ENCODE measurements around the gene SRPK2. TPM values are rescaled to one million over a fixed set of nuclear protein-coding genes. Genes with fewer than 3 reads are reported as not detected.
"Not testable (repeated sequence)": the region's sequence is repeated elsewhere in the genome, so short reads cannot be mapped to it uniquely, and the experiment has no call there.

SRPK2 gene
- total RNA-seq, 2 donors from 2014 or later, result 26.5 to 31.1 TPM

DNA sequence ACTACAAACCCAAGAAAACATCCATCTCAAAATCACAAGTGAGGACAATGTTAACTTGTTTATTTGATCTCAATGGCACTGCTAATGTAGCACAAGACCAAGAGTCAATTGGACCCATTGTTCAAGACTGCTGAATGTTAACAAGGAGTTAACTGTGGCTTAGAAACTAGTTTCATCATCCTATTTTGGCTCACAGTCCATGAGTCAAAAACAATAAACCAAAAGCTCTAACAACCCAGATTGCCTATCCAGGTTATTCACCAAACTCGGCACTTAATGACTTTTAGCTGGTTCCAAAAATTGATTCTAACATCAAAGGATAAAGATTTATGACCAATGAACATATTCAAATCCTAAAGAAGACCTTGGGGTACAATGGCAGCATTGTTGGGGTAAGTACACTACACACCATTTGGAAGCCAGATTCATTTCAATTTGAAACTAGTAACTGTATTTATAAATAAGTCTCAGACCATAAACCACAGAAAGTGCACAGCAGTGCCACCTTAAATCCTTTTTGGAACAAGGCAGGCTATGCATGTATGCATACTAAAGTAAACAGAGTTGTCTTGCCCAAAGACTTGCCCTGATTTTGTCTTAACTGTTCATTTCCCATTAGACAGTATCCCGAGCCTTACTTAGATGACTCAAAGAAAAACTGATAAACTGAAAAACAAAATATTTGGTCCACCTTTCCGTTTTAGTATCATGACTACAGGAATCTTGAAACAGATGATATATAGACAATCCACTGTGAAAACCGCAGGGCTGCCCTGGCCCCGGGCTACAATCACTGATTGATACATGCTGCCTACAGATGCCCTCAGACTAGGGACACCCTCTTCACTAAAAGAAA, 84.5 kb downstream of the SRPK2 start:
- no peak for DNase-seq (ENCODE audit: low spot score)
- no peak overlapping the region for H3K27ac ChIP-seq
- H3K27me3 ChIP-seq (replicated peaks; ENCODE audit: insufficient read depth), result no peaks in the 10 kb centered on the region
- H3K36me3 ChIP-seq, result no peaks in the 10 kb centered on the region
- TF ChIP-seq, protein P1, sequence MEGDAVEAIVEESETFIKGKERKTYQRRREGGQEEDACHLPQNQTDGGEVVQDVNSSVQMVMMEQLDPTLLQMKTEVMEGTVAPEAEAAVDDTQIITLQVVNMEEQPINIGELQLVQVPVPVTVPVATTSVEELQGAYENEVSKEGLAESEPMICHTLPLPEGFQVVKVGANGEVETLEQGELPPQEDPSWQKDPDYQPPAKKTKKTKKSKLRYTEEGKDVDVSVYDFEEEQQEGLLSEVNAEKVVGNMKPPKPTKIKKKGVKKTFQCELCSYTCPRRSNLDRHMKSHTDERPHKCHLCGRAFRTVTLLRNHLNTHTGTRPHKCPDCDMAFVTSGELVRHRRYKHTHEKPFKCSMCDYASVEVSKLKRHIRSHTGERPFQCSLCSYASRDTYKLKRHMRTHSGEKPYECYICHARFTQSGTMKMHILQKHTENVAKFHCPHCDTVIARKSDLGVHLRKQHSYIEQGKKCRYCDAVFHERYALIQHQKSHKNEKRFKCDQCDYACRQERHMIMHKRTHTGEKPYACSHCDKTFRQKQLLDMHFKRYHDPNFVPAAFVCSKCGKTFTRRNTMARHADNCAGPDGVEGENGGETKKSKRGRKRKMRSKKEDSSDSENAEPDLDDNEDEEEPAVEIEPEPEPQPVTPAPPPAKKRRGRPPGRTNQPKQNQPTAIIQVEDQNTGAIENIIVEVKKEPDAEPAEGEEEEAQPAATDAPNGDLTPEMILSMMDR (IDR thresholded peaks at IDR 0.05), result no peak
- H3K4me1 ChIP-seq (ENCODE audit: control insufficient read depth in 1 of 2, low read depth in 2 of 2), result peaks cover 6 to 8% of the 10 kb centered on the region in 2 donors
- no peaks in the 10 kb centered on the region for H3K9me3 ChIP-seq
- H3K4me3 ChIP-seq, result no peak overlapping the region
- no peak for ATAC-seq (ENCODE audit: insufficient number of reproducible peaks, low FRiP score, low read depth)

DNA sequence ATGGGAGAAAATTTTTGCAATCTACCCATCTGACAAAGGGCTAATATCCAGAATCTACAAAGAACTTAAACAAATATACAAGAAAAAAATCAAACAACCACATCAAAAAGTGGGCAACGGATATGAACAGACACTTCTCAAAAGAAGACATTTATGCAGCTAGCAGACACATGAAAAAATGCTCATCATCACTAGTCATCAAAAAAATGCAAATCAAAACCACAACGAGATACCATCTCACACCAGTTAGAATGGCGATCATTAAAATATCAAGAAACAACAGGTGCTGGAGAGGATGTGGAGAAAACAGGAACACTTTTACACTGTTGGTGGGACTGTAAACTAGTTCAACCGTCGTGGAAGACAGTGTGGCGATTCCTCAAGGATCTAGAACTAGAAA, 88.1 kb downstream of the SRPK2 start:
- H3K27ac ChIP-seq; H3K4me1 ChIP-seq (ENCODE audit: control insufficient read depth in 1 of 2, low read depth in 2 of 2); ATAC-seq (ENCODE audit: insufficient number of reproducible peaks, low FRiP score, low read depth); H3K27me3 ChIP-seq (replicated peaks; ENCODE audit: insufficient read depth); DNase-seq (ENCODE audit: low spot score); H3K36me3 ChIP-seq; H3K9me3 ChIP-seq; H3K4me3 ChIP-seq: not testable (repeated sequence)

DNA sequence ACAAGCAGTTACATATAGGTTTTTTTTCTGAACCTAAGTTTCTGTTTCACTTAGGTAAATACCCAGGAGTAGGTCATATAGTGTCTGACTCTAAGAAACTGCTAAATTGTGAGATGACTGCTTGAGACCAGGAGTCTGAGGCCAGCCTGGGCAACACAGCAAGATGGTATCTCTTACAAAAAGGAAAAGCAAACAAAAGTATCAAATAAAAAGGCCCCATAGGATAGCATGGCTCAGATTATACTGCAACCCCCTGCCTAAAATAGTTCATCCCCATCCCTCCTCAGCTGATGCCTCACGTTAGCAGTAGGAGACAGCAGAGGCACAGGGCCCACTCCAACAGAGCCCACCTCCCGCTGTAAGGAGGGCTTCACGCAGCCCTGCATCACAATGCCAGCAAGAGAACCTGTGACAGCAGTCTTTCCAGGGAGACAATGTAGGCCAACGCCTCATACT, 90.3 kb downstream of the SRPK2 start:
- H3K4me1 ChIP-seq (ENCODE audit: control insufficient read depth in 1 of 2, low read depth in 2 of 2), result no peaks in the 10 kb centered on the region
- no peaks in the 10 kb centered on the region for H3K27me3 ChIP-seq (replicated peaks; ENCODE audit: insufficient read depth)
- H3K27ac ChIP-seq, result no peak overlapping the region
- DNase-seq (ENCODE audit: low spot score), result no peak
- TF ChIP-seq, protein P1 (IDR thresholded peaks at IDR 0.05), result no peak
- H3K4me3 ChIP-seq, result no peak overlapping the region
- ATAC-seq (ENCODE audit: insufficient number of reproducible peaks, low FRiP score, low read depth), result no peak
- no peaks in the 10 kb centered on the region for H3K9me3 ChIP-seq
- H3K36me3 ChIP-seq, result no peaks in the 10 kb centered on the region

DNA sequence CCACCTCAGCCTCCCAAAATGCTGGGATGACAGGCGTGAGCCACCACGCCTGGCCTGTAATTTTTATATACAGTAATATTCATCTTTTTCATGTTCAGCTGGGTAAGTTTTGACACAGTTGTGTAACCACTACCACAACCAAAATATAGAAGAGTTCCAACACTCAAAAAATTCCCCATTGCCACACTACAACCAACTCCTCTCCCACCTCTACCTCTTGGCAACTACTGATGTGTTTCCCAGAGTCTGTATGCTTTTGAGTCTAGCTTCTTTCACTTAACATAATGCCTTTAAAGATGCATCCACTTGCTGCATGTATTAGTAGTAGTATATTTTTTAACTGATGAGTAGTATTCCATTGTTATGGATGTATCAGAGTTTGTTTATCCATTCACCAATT, 90.7 kb downstream of the SRPK2 start:
- DNase-seq (ENCODE audit: low spot score) (no peak), ATAC-seq (ENCODE audit: insufficient number of reproducible peaks, low FRiP score, low read depth) (no peak)

DNA sequence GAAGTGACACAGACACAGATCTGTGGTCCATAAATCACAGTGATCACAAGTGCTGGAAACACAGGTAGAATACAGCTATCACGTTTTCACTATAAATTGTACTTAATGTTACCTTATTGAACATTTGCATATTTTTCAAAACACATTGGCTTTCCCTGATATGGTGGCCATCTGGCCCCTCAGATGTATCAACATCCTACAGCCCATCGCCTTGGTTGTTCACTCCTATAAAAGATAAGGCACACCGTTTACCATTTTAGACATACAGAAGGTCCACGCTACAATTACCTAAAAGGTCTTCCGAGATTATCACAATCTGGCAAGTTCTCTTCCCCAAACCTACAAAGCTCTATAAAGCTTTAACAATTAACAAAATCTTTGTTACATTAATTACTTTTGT, 91.4 kb downstream of the SRPK2 start:
- TF ChIP-seq, protein P1 (IDR thresholded peaks at IDR 0.05), result no peak
- DNase-seq (ENCODE audit: low spot score), result no peak
- Histone ChIP-seq H3K36me3 (no peaks in the 10 kb centered on the region), H3K4me3 (no peak overlapping the region), H3K9me3 (no peaks in the 10 kb centered on the region), H3K27ac (no peak overlapping the region), H3K4me1 (ENCODE audit: control insufficient read depth in 1 of 2, low read depth in 2 of 2) (no peaks in the 10 kb centered on the region), H3K27me3 (replicated peaks; ENCODE audit: insufficient read depth) (no peaks in the 10 kb centered on the region)
- ATAC-seq (ENCODE audit: insufficient number of reproducible peaks, low FRiP score, low read depth), result no peak

More for the DNA sequence above, 90.7 kb downstream of the SRPK2 start:
- no peaks in the 10 kb centered on the region for H3K9me3 ChIP-seq
- no peak overlapping the region for H3K4me3 ChIP-seq
- TF ChIP-seq, protein P1 (IDR thresholded peaks at IDR 0.05), result no peak
- H3K36me3 ChIP-seq, result no peaks in the 10 kb centered on the region
- no peaks in the 10 kb centered on the region for H3K4me1 ChIP-seq (ENCODE audit: control insufficient read depth in 1 of 2, low read depth in 2 of 2)
- no peak overlapping the region for H3K27ac ChIP-seq
- H3K27me3 ChIP-seq (replicated peaks; ENCODE audit: insufficient read depth), result no peaks in the 10 kb centered on the region

Data from thoracic aorta (tissue), 2 donors.